ENCODE data around the gene CYP26C1. TPM values are rescaled to one million over a fixed set of nuclear protein-coding genes. Genes with fewer than 3 reads are reported as not detected.

Gene CYP26C1
- total RNA-seq, 1 experiment from 2014 or later = 0.09 TPM

- peak in 1 of 2 experiments; percentile 39 for DNase-seq
- H3K4me1 Mint-ChIP-seq (ENCODE audit: low read depth, unreplicated experiment) = peaks cover 25% of the 10 kb centered on the region
- CTCF ChIA-PET = no interaction called here
Observed at GRCh38 chr10:93077860-93078337, 17.3 kb downstream of the CYP26C1 start.

DNA sequence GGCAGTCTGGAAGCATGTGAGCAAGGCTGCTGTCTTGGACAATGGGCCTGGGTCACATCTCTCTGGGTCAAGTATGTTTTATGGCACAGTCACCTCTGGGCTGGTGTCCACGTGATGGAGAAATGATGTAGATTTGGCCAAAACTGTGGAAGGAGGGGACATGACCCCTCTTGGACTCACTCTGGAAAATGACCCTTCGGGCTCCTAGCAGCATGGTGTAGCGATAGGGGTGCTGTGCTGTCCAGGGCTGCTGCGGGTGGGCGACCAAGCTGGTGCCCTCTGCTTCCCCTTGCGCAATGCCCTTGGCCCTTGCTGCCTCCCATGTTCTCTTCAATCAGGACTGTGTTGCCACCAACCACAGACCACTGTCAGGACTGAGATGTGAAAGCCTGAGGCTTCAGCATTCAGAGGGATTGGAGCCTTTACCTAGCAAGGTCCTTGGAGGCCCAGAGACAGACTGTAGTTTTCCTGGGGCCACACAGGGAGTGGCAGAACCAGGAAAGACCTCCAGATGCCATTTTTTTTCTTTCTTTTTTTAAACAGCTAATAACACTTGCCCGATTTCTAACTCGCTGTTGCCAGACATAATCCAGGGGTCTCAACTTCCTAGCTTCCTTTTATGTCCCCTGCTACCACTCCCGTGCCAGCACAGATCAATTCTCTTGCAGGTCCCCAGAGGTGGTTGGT lies 19.2 kb downstream of the CYP26C1 start:
- Histone ChIP-seq H3K27me3 (replicated peaks; ENCODE audit: control insufficient read depth, insufficient read depth, low read length) (no peaks in the 10 kb centered on the region), H3K9me3 (no peaks in the 10 kb centered on the region), H3K4me3 (ENCODE audit: low read depth, low read length) (no peak overlapping the region), H3K4me1 (peaks cover 26% of the 10 kb centered on the region), H3K36me3 (ENCODE audit: control insufficient read depth, insufficient read depth, low read length) (no peaks in the 10 kb centered on the region)
- ChIA-PET POLR2A (no interaction called here), CTCF (no interaction called here)
- TF ChIP-seq, protein P1, sequence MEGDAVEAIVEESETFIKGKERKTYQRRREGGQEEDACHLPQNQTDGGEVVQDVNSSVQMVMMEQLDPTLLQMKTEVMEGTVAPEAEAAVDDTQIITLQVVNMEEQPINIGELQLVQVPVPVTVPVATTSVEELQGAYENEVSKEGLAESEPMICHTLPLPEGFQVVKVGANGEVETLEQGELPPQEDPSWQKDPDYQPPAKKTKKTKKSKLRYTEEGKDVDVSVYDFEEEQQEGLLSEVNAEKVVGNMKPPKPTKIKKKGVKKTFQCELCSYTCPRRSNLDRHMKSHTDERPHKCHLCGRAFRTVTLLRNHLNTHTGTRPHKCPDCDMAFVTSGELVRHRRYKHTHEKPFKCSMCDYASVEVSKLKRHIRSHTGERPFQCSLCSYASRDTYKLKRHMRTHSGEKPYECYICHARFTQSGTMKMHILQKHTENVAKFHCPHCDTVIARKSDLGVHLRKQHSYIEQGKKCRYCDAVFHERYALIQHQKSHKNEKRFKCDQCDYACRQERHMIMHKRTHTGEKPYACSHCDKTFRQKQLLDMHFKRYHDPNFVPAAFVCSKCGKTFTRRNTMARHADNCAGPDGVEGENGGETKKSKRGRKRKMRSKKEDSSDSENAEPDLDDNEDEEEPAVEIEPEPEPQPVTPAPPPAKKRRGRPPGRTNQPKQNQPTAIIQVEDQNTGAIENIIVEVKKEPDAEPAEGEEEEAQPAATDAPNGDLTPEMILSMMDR (IDR thresholded peaks at IDR 0.05; ENCODE audit: insufficient read depth in 1 of 2, low read depth in 1 of 2, low read length in 1 of 2, severe bottlenecking in 1 of 2, unreplicated experiment in 1 of 2) = no peak
- H3K4me1 Mint-ChIP-seq (ENCODE audit: low read depth, unreplicated experiment) = peaks cover 25% of the 10 kb centered on the region
- H3K27me3 Mint-ChIP-seq (ENCODE audit: insufficient read depth, unreplicated experiment) = no peaks in the 10 kb centered on the region
- H3K4me3 Mint-ChIP-seq (ENCODE audit: unreplicated experiment) = no peak overlapping the region
- BruUV-seq (replicated peaks) = no TSS peak
- peaks cover 10% of the 10 kb centered on the region for H3K36me3 Mint-ChIP-seq (ENCODE audit: insufficient read depth, unreplicated experiment)
- H3K9me3 Mint-ChIP-seq (ENCODE audit: unreplicated experiment) = no peaks in the 10 kb centered on the region
- peak overlapping the region; percentile 86 for H3K27ac Mint-ChIP-seq (ENCODE audit: unreplicated experiment)
- intact Hi-C loops (cut with micrococcal nuclease; ENCODE audit: unreplicated experiment) = loop anchor here (1.0 kb wide), 2 partner anchors 209 to 272 kb away; no protein-coding TSS in a partner anchor
- DNase-seq = no peak

More at GRCh38 chr10:93077860-93078337, 17.3 kb downstream of the CYP26C1 start:
- H3K27ac Mint-ChIP-seq (ENCODE audit: unreplicated experiment) = no peak overlapping the region
- H3K36me3 ChIP-seq (ENCODE audit: control insufficient read depth, insufficient read depth, low read length) = no peaks in the 10 kb centered on the region
- H3K4me3 Mint-ChIP-seq (ENCODE audit: unreplicated experiment) = no peak overlapping the region
- POLR2A ChIA-PET = interaction anchor here (0.6 kb wide), 1 partner anchor 405 kb away, joined by 3 read pairs; no protein-coding TSS in a partner anchor
- no TSS peak for BruUV-seq (replicated peaks)
- peaks cover 5% of the 10 kb centered on the region for H3K27me3 Mint-ChIP-seq (ENCODE audit: insufficient read depth, unreplicated experiment)
- no peaks in the 10 kb centered on the region for H3K9me3 ChIP-seq
- H3K4me1 ChIP-seq = peaks cover 28% of the 10 kb centered on the region
- H3K9me3 Mint-ChIP-seq (ENCODE audit: unreplicated experiment) = no peaks in the 10 kb centered on the region
- peaks cover 10% of the 10 kb centered on the region for H3K36me3 Mint-ChIP-seq (ENCODE audit: insufficient read depth, unreplicated experiment)
- intact Hi-C loops (cut with micrococcal nuclease; ENCODE audit: unreplicated experiment) = no loop called here
- H3K27me3 ChIP-seq (replicated peaks; ENCODE audit: control insufficient read depth, insufficient read depth, low read length) = peaks cover 2% of the 10 kb centered on the region; the same call in 1 of the 2 replicates
- TF ChIP-seq, protein P1 (IDR thresholded peaks at IDR 0.05; ENCODE audit: insufficient read depth in 1 of 2, low read depth in 1 of 2, low read length in 1 of 2, severe bottlenecking in 1 of 2, unreplicated experiment in 1 of 2) = no peak
- H3K4me3 ChIP-seq (ENCODE audit: low read depth, low read length) = no peak overlapping the region

- H3K4me1 ChIP-seq = peaks cover 26% of the 10 kb centered on the region
- Mint-ChIP-seq H3K36me3 (ENCODE audit: insufficient read depth, unreplicated experiment) (peaks cover 10% of the 10 kb centered on the region), H3K9me3 (ENCODE audit: unreplicated experiment) (no peaks in the 10 kb centered on the region), H3K4me3 (ENCODE audit: unreplicated experiment) (no peak overlapping the region), H3K27me3 (ENCODE audit: insufficient read depth, unreplicated experiment) (no peaks in the 10 kb centered on the region), H3K27ac (ENCODE audit: unreplicated experiment) (peak overlapping the region; percentile 86), H3K4me1 (ENCODE audit: low read depth, unreplicated experiment) (peaks cover 25% of the 10 kb centered on the region)
- H3K4me3 ChIP-seq (ENCODE audit: low read depth, low read length) = no peak overlapping the region
- TF ChIP-seq, protein P1 (IDR thresholded peaks at IDR 0.05; ENCODE audit: insufficient read depth in 1 of 2, low read depth in 1 of 2, low read length in 1 of 2, severe bottlenecking in 1 of 2, unreplicated experiment in 1 of 2) = peak; percentile 84 to 94
- no TSS peak for BruUV-seq (replicated peaks)
- ChIA-PET CTCF (no interaction called here), POLR2A (no interaction called here)
- no peaks in the 10 kb centered on the region for H3K27me3 ChIP-seq (replicated peaks; ENCODE audit: control insufficient read depth, insufficient read depth, low read length)
- H3K9me3 ChIP-seq = no peaks in the 10 kb centered on the region
- no peaks in the 10 kb centered on the region for H3K36me3 ChIP-seq (ENCODE audit: control insufficient read depth, insufficient read depth, low read length)
- intact Hi-C loops (cut with micrococcal nuclease; ENCODE audit: unreplicated experiment) = loop anchor here (1.0 kb wide), 2 partner anchors 209 to 272 kb away; no protein-coding TSS in a partner anchor
- peak; percentile 59 to 72 for DNase-seq
Observed at GRCh38 chr10:93080350-93081046, 19.9 kb downstream of the CYP26C1 start.

All from Caco-2 (cell line).